ENCODE measurements around the gene USP26.
A peak's percentile ranks its signal among the peaks of the same experiment; 100 is the strongest.

Gene USP26

GRCh38 chrX:133005616-133006015 is 91.3 kb downstream of the USP26 start:
- no peaks in the 10 kb centered on the region for H3K4me1 ChIP-seq (ENCODE audit: control insufficient read depth in 1 of 2, insufficient read depth in 2 of 2, low read length in 2 of 2)
- H4K8ac ChIP-seq (ENCODE audit: low read depth, low read length): no peak overlapping the region
- no peak overlapping the region for H4K91ac ChIP-seq (ENCODE audit: low read depth, low read length)
- H2AK5ac ChIP-seq (ENCODE audit: low read length): no peak overlapping the region
- H3K14ac ChIP-seq (ENCODE audit: low read length): no peak overlapping the region
- no peak overlapping the region for H3K9ac ChIP-seq (ENCODE audit: low read length)
- WGBS (ENCODE audit: extremely low coverage, insufficient coverage, insufficient read length): no CpG with 5 or more reads among the region's 1 CpG
- H3K18ac ChIP-seq (ENCODE audit: low read length): no peak overlapping the region
- no peaks in the 10 kb centered on the region for H3K27me3 ChIP-seq (ENCODE audit: insufficient read depth, low read length)
- H3K4me2 ChIP-seq (ENCODE audit: low read length): no peak overlapping the region
- H3K79me2 ChIP-seq (ENCODE audit: control insufficient read depth, insufficient read depth, low read length, poor library complexity): no peaks in the 10 kb centered on the region
- peak; percentile 57 to 82 for DNase-seq
- H2BK120ac ChIP-seq (ENCODE audit: insufficient read depth, low read length, poor library complexity): no peak overlapping the region
- H2BK5ac ChIP-seq (ENCODE audit: low read depth, low read length, poor library complexity): no peak overlapping the region
- H3K9me3 ChIP-seq (ENCODE audit: insufficient read depth, low read depth, low read length): no peaks in the 10 kb centered on the region
- H3K79me1 ChIP-seq (ENCODE audit: low read length): no peaks in the 10 kb centered on the region
- no peak overlapping the region for H2BK12ac ChIP-seq (ENCODE audit: low read length)
- no peaks in the 10 kb centered on the region for H3K36me3 ChIP-seq (ENCODE audit: control insufficient read depth in 1 of 2, insufficient read depth in 2 of 2, low read length in 2 of 2)
- no peak overlapping the region for H3K23ac ChIP-seq (ENCODE audit: low read length)
- H3K27ac ChIP-seq (ENCODE audit: low read depth, low read length): no peak overlapping the region
- no peak overlapping the region for H2AFZ ChIP-seq (ENCODE audit: insufficient read depth, low read length, poor library complexity)
- H3K4me3 ChIP-seq (ENCODE audit: low read depth, low read length): no peak overlapping the region
- no peak overlapping the region for H4K12ac ChIP-seq (ENCODE audit: low read depth, low read length)
- no peak overlapping the region for H3K4ac ChIP-seq (ENCODE audit: low read depth, low read length)

- no peak overlapping the region for H4K91ac ChIP-seq (ENCODE audit: low read depth, low read length)
- H3K4me3 ChIP-seq (ENCODE audit: low read depth, low read length): no peak overlapping the region
- no peak overlapping the region for H2AK5ac ChIP-seq (ENCODE audit: low read length)
- DNase-seq: peak; percentile 37 to 71
- H4K8ac ChIP-seq (ENCODE audit: low read depth, low read length): no peak overlapping the region
- H3K14ac ChIP-seq (ENCODE audit: low read length): no peak overlapping the region
- no CpG with 5 or more reads among the region's 2 CpGs for WGBS (ENCODE audit: extremely low coverage, insufficient coverage, insufficient read length)
- no peak overlapping the region for H3K9ac ChIP-seq (ENCODE audit: low read length)
- H2BK12ac ChIP-seq (ENCODE audit: low read length): no peak overlapping the region
- no peak overlapping the region for H2BK120ac ChIP-seq (ENCODE audit: insufficient read depth, low read length, poor library complexity)
- H3K36me3 ChIP-seq (ENCODE audit: control insufficient read depth in 1 of 2, insufficient read depth in 2 of 2, low read length in 2 of 2): no peaks in the 10 kb centered on the region
- H3K4ac ChIP-seq (ENCODE audit: low read depth, low read length): no peak overlapping the region
- no peak overlapping the region for H3K23ac ChIP-seq (ENCODE audit: low read length)
- no peak overlapping the region for H2AFZ ChIP-seq (ENCODE audit: insufficient read depth, low read length, poor library complexity)
- H3K18ac ChIP-seq (ENCODE audit: low read length): no peak overlapping the region
- no peak overlapping the region for H3K4me2 ChIP-seq (ENCODE audit: low read length)
- no peak overlapping the region for H2BK5ac ChIP-seq (ENCODE audit: low read depth, low read length, poor library complexity)
- no peaks in the 10 kb centered on the region for H3K79me2 ChIP-seq (ENCODE audit: control insufficient read depth, insufficient read depth, low read length, poor library complexity)
- H3K27me3 ChIP-seq (ENCODE audit: insufficient read depth, low read length): no peaks in the 10 kb centered on the region
- no peak overlapping the region for H4K12ac ChIP-seq (ENCODE audit: low read depth, low read length)
- no peaks in the 10 kb centered on the region for H3K4me1 ChIP-seq (ENCODE audit: control insufficient read depth in 1 of 2, insufficient read depth in 2 of 2, low read length in 2 of 2)
- no peaks in the 10 kb centered on the region for H3K9me3 ChIP-seq (ENCODE audit: insufficient read depth, low read depth, low read length)
- H3K79me1 ChIP-seq (ENCODE audit: low read length): no peaks in the 10 kb centered on the region
- no peak overlapping the region for H3K27ac ChIP-seq (ENCODE audit: low read depth, low read length)
Observed at GRCh38 chrX:133005042-133005441, 91.9 kb downstream of the USP26 start.

- no peaks in the 10 kb centered on the region for H3K9me3 ChIP-seq (ENCODE audit: insufficient read depth, low read depth, low read length)
- no CpG with 5 or more reads among the region's 1 CpG for WGBS (ENCODE audit: extremely low coverage, insufficient coverage, insufficient read length)
Observed at GRCh38 chrX:132999209-132999608, 97.7 kb downstream of the USP26 start.

GRCh38 chrX:132990835-132991234 is 106.1 kb downstream of the USP26 start:
- no peaks in the 10 kb centered on the region for H3K4me1 ChIP-seq (ENCODE audit: control insufficient read depth in 1 of 2, insufficient read depth in 2 of 2, low read length in 2 of 2)
- H3K14ac ChIP-seq (ENCODE audit: low read length): no peak overlapping the region
- H3K27me3 ChIP-seq (ENCODE audit: insufficient read depth, low read length): no peaks in the 10 kb centered on the region
- H3K4ac ChIP-seq (ENCODE audit: low read depth, low read length): no peak overlapping the region
- no peaks in the 10 kb centered on the region for H3K36me3 ChIP-seq (ENCODE audit: control insufficient read depth in 1 of 2, insufficient read depth in 2 of 2, low read length in 2 of 2)
- no peak overlapping the region for H3K9ac ChIP-seq (ENCODE audit: low read length)
- H3K79me1 ChIP-seq (ENCODE audit: low read length): no peaks in the 10 kb centered on the region
- no peak overlapping the region for H2AK5ac ChIP-seq (ENCODE audit: low read length)
- H2AFZ ChIP-seq (ENCODE audit: insufficient read depth, low read length, poor library complexity): no peak overlapping the region
- H3K27ac ChIP-seq (ENCODE audit: low read depth, low read length): no peak overlapping the region
- no peak overlapping the region for H4K12ac ChIP-seq (ENCODE audit: low read depth, low read length)
- no CpG with 5 or more reads among the region's 2 CpGs for WGBS (ENCODE audit: extremely low coverage, insufficient coverage, insufficient read length)
- no peak overlapping the region for H3K23ac ChIP-seq (ENCODE audit: low read length)
- no peak for DNase-seq
- H4K8ac ChIP-seq (ENCODE audit: low read depth, low read length): no peak overlapping the region
- no peaks in the 10 kb centered on the region for H3K79me2 ChIP-seq (ENCODE audit: control insufficient read depth, insufficient read depth, low read length, poor library complexity)
- H2BK5ac ChIP-seq (ENCODE audit: low read depth, low read length, poor library complexity): no peak overlapping the region
- no peak overlapping the region for H2BK120ac ChIP-seq (ENCODE audit: insufficient read depth, low read length, poor library complexity)
- H3K9me3 ChIP-seq (ENCODE audit: insufficient read depth, low read depth, low read length): no peaks in the 10 kb centered on the region
- H3K18ac ChIP-seq (ENCODE audit: low read length): no peak overlapping the region
- no peak overlapping the region for H2BK12ac ChIP-seq (ENCODE audit: low read length)
- H3K4me3 ChIP-seq (ENCODE audit: low read depth, low read length): no peak overlapping the region
- no peak overlapping the region for H3K4me2 ChIP-seq (ENCODE audit: low read length)
- no peak overlapping the region for H4K91ac ChIP-seq (ENCODE audit: low read depth, low read length)

More at GRCh38 chrX:132999209-132999608, 97.7 kb downstream of the USP26 start:
- Histone ChIP-seq H3K4ac (ENCODE audit: low read depth, low read length) (no peak overlapping the region), H3K79me2 (ENCODE audit: control insufficient read depth, insufficient read depth, low read length, poor library complexity) (no peaks in the 10 kb centered on the region), H2BK120ac (ENCODE audit: insufficient read depth, low read length, poor library complexity) (no peak overlapping the region), H3K79me1 (ENCODE audit: low read length) (no peaks in the 10 kb centered on the region), H4K8ac (ENCODE audit: low read depth, low read length) (no peak overlapping the region), H3K18ac (ENCODE audit: low read length) (no peak overlapping the region), H4K91ac (ENCODE audit: low read depth, low read length) (no peak overlapping the region), H2BK5ac (ENCODE audit: low read depth, low read length, poor library complexity) (no peak overlapping the region), H3K14ac (ENCODE audit: low read length) (no peak overlapping the region), H3K23ac (ENCODE audit: low read length) (no peak overlapping the region), H3K4me3 (ENCODE audit: low read depth, low read length) (no peak overlapping the region), H2AK5ac (ENCODE audit: low read length) (no peak overlapping the region), H4K12ac (ENCODE audit: low read depth, low read length) (no peak overlapping the region), H3K4me1 (ENCODE audit: control insufficient read depth in 1 of 2, insufficient read depth in 2 of 2, low read length in 2 of 2) (no peaks in the 10 kb centered on the region), H3K27ac (ENCODE audit: low read depth, low read length) (no peak overlapping the region), H3K4me2 (ENCODE audit: low read length) (no peak overlapping the region), H2AFZ (ENCODE audit: insufficient read depth, low read length, poor library complexity) (no peak overlapping the region), H3K36me3 (ENCODE audit: control insufficient read depth in 1 of 2, insufficient read depth in 2 of 2, low read length in 2 of 2) (no peaks in the 10 kb centered on the region), H2BK12ac (ENCODE audit: low read length) (no peak overlapping the region), H3K9ac (ENCODE audit: low read length) (no peak overlapping the region), H3K27me3 (ENCODE audit: insufficient read depth, low read length) (no peaks in the 10 kb centered on the region)
- DNase-seq: no peak
